HG03108 (cell line): ENCODE data around the gene HDAC4.

Experiments used
- ATAC-seq: cut with Tn5 transposase; IDR thresholded peaks from one replicate; pipeline ENCODE4 v1.9.1; 2021; ENCODE audit warnings: moderate library complexity; ENCODE audit not compliant: unreplicated experiment

Gene HDAC4

DNA sequence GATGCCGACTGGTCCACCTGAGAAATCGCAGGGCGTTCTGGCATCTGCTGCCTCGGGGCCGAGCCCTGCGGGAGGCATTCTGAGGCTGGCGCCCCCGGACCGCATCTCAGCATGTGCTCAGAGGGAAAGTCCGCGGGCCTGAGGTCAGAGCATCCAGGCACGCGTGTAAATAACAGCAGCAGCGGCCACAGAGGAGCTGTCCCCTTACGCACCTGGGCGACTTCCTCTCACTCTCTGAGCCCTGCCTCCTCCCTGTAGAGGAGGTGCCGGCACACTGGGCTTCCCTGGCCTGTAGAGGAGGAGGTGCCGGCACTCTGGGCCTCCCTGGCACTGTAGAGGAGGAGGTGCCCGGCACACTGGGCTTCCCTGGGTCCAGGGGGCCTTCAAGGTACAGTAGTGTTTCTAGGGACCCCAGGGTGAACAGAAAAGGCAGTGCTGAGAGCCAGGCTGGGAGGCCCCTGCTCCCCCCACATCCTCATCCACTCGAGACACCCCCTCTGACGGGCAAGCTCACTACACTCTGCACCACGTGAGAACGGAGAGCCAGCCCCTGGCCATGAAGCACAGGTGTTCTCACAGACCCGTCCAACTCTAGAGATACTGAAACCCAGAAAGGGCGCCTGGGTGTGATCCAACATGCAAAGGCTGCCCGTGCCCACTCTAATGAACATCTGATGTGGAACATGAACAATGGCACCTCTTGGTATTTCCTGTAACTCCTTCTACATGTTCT lies 263.5 kb downstream of the HDAC4 start:
- ATAC-seq, result no peak

DNA sequence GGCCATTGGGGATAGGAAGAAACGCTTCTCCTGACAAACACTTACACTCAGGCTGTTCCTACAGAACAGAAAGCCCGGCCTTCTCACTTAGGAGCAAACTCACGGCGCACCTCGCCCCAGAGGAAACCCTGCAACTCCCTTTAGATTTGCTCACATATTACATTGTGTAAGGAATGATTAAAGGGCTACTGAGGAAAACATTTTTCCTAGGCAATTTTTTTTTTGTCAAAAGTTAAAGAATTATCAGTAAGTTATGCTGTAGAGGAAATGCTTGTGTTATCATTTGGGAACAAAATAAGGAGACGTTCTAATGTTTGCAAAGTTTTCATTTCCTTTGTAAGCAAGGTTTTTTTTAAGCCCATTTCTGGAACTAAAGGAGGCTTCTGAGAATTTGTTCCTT lies 264.1 kb downstream of the HDAC4 start:
- no peak for ATAC-seq

DNA sequence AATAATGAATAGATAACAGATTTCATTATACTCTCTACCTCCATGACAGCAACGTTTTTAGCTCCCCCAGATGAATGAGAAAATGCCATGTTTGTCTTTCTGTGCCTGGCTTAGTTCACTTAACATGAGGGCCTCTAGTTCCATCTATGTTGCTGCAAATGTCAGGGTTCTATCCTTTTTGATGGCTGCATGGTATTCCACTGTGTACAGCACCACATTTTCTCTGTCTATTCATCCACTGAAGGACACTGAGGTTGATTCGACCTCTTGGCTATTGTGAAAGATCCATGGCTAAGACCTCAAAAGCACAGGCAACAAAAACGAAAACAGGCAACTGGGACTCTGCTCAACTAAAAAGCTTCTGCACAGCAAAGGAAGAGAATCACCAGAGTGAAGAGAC lies 264.6 kb downstream of the HDAC4 start:
- no peak for ATAC-seq

DNA sequence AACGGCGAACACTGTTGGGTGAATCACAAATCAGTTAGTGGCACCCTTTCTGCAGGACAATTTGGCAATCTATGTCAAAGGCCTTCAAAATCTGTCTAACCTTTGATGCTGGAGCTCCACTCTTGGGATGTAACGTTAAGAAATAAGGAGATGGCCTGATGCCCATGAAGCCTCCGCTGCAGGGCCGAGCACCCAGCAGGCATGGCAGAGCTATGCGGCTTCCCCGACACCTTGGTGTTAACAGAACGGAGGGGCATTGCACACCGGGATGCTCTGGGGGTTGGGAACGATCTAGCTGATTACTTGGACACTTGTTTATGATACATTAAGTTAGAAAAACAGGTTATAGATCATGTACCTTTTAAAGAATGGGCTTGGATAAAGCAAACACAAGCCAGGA lies 265.3 kb downstream of the HDAC4 start:
- ATAC-seq, result no peak

DNA sequence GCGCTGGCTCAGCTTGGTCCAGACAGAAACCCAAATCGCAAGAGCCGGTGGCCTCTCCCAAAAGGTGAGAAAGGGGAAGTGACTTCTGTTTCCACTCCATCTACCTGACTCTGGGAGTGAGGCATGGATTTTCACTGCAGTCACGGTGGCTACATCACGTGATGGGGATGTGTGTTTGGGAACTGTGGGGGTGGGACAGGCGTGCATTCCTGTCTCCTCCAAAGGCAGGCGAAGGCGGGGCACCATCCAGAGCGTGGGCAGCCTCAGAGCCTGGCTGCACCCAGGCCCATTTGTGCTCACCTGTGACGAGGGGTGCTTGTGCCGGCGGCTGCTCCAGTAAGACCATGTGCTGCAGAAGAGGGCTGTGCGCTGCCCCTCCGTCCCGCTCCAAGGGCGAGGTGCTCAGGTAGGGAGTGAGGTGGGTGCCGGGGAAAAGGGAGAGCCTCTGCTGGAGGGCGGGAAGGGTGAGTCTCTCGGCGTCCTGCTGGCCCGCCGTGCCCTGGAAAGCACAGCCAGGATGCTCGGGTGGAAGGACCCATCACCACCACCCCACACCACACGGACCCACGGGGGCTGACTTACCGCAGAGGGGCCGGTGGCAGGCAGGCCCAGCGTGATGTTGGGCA lies 266.8 kb downstream of the HDAC4 start:
- no peak for ATAC-seq

DNA sequence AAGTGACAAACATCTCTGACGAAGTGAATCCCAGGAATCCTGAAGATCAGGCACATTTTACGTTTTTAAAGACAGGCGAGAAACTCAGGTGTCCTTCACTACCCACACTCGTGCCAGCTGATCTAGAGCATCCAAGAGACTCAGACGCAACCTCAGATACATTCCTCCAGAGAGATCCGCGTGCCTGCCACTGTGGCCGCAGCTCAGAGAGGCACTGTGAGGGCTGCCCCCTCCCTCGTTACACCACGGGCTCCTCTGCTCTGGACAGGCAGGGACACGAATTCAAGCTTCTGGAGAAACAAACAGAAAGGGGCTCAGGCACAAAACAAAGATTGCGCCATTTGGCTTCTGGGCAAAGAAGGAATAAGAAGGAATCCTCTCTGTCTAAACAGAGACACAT lies 268.0 kb downstream of the HDAC4 start:
- no peak for ATAC-seq

DNA sequence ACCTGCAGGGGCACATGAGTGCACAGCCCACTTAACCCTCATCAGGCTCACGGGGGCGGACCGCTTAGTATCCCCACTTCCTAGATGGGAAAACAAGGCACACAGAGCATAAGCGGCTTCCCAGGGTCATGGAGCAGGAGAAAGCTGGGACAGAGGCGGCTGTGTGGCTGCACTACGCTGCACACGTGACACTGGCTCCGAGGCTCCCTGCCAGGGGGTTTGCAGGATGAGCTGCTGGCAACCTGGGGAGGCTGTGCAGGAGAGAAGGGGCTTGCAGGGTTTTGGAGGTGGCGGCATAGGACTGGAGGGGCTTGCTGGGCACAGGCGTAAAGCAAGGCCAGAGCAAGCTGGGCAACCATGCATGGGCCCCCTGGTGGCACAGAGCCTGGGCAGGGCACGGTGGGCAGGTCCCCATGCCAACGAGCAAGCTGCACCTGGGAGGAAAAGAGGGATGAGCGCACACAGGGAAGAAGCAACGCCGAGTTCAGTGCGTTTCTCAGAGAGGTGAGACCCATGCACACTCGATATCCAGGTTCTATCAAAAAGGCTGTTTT lies 268.6 kb downstream of the HDAC4 start:
- ATAC-seq, result no peak

DNA sequence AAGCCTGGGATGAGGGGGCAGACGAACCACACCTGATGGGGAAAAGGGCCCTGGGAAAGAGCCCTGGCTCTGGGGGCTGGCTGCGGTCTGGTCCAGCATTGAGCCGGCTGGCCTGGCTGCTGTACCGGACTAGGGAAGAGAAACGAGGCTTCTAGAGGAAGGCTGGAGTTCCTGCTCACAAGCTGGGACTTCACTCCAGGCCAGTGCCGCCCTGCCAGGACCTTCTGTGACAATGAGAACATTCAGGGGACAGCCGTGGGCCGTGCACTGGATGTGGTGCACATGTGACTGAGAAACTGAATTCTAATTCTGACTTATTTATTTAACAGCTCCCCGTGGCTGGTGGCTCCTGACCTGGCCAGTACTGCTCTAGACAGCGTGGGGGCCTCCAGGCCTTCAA lies 269.3 kb downstream of the HDAC4 start:
- no peak for ATAC-seq

DNA sequence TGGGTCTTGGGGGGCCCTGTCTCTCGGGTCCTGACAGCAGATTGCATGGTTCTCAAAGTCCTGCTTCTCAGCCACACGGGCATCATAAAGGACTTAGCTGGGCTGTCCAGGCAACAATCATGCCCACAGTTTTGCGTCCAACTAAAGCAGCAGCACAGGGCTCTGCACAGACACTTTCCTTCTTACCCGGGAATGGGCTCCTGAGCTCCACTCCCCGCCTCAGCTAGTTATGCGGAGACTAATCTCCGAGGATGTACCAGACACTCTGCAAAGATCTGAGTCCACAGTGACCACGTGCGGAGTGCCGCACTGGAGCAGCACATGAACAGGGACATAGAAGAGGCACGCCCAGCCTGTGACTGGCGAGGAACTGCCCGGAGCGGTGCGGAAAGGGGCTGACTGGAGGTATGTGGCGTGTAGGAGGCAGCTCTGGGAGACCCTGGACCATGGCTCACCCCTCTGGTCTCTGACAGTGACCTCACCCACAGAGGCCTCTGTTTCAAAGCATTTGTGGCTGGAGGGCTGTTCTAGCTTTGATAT lies 270.0 kb downstream of the HDAC4 start:
- no peak for ATAC-seq

DNA sequence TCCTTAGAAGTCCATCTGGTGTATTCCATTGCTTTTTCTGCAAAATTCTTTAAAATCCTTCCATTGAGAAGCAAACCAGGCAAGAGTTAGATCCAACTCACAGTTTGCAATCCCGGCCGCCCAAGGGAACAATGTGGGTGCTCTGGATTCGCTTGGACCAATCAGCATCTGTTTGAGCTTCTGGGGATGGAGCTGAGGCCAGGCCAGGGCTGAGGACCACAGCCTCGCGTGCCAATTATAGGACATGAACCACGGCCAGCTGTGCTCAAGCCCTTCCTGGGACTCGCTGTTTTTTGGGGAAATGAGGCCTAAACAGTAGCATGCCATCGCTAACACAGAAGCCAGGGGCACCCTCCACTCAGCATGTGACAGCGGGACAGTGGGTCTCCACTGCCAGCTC lies 270.8 kb downstream of the HDAC4 start:
- no peak for ATAC-seq

DNA sequence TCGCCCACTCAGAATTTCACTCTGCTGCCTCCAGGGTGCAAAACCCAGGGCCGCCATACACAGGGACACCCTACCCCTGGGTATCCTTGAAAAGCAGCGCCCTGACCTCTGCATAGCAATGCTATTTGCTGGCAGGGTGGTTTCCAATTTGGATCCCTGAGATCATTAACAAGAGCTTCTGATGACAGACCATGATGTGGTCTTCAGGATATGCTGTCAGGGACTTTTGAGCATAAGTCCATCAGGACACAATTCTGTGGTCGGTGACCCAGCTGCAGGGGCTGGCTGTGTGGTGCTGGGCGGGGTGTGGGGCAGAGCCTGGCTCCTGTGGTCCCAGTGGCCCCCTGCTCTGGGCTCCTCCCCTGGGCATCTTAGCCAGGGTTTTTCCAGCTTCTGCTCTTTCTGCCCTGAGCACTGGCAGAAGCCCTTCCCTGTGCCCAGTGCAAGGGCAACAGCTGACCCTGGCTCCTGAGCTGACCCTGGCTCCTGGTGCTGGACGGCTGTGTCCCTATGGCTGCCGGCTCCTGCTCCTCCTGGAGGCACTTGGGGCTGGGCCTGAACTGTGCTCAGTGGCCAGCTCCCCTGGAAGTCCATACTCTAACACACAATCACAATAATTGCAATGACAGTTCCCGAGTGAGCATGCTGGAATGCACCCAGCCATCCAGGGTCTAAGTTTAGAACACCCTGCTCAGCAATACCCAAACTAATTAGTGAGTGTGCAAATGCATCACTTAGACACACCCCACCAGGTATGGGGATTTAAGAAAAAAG lies 271.5 kb downstream of the HDAC4 start:
- no peak for ATAC-seq

DNA sequence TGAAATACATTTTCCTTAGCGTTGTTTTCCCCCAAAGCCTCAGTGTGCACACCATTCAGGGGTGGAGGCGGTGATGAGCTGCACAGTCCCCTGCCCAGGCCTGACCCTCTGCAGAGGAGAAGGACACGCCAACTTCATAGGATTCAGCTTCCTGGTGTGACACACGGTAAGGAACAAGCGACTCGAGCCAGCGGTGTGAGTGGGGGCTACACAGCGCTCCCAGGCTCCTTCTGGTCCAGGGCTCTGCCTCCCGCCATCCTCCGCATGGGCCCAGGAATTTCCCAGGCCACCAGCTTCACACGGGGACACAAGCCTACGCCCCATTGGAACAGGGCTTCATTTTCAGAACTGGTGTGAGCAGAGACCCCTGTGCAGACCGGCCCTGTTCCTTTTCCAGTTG lies 272.1 kb downstream of the HDAC4 start:
- no peak for ATAC-seq

DNA sequence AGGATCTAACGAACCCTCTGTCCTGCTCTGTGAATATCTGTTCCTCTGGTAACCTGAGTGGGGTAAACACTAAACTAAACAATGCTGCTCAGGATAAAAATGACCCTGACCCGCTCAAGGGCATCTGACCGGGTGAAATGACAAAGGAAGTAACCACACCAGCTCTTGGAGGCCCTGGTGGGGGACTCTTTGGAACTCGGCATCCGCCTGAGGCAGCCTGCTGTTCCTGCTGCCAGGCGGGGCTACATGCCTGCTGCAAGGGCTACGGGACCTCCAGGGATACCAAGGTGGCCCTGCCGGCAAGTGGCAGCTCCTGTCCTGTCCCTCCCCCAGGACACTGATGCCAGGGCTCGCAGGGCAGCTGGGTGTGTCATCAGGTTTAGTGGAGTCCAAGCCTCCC lies 273.3 kb downstream of the HDAC4 start:
- ATAC-seq, result no peak

DNA sequence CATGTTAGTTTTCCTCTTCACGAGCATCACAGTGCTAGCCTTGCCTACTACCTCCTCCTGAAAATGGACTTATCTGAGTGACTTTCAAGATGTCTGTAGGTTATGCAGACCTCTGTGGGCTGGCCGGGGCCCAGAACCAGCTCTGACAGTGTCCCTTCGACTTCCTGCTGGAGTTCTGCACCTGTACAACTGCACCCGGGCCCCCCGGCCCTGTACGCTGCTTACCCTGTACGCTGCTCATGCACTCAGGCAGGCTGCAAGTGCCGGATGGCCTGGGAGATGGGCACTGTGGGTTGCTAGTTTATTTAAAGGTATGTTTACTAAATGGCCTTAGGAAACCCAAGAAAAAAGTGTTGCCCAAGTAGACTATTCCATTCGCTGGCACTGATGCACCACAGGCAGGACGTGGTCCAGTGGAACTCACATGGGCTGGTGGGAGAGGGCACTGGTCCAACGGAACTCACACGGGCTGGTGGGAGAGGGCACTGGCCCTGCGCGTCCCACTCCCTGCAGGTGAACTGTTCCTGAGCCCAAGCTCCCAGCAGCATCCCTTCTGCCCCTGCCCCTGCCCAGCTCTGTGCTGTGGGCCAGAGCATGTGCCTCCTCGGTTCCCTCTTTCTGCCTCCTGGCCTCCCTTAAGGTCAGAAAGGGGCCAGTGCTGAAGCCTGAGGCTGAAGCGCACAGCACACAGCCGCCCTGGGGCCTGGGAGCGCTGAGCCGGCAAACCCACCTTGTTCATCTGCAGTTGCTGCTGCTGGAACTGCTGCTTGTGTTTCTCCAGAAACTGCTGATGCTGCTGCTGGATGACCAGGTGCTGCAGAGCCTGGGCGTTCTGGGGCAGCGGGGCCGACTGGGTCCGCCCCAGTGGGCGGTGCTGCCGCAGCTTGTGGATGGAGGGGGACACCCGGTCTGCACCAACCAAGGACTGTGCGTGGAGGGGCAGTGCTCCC lies 274.8 kb downstream of the HDAC4 start:
- no peak for ATAC-seq

DNA sequence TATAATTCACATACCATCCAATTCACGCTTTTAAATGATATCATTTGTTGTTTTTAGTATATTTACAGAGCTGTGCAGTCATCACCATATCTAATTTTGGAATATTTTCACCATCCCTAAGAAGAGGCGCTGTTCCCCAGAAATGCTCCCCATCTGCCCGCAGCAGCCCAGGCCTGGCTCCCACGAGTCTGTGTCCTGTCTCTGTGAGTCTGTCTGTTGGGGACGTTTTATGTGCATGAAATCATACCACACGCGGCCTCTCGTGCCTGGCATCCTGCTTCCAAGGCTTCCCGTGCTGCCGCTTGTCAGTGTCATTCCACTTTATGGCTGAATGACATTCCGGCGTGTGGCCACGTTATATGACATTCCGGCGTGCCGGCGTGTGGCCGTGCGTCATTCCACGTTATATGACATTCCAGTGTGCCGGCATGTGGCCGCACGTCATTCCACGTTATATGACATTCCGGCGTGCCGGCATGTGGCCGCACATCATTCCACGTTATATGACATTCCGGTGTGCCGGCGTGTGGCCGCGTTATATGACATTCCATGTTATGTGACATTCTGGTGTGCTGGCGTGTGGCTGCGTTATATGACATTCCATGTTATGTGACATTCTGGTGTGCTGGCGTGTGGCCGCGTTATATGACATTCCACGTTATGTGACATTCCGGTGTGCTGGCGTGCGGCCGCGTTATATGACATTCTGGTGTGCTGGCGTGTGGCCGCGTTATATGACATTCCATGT lies 276.5 kb downstream of the HDAC4 start:
- no peak for ATAC-seq

DNA sequence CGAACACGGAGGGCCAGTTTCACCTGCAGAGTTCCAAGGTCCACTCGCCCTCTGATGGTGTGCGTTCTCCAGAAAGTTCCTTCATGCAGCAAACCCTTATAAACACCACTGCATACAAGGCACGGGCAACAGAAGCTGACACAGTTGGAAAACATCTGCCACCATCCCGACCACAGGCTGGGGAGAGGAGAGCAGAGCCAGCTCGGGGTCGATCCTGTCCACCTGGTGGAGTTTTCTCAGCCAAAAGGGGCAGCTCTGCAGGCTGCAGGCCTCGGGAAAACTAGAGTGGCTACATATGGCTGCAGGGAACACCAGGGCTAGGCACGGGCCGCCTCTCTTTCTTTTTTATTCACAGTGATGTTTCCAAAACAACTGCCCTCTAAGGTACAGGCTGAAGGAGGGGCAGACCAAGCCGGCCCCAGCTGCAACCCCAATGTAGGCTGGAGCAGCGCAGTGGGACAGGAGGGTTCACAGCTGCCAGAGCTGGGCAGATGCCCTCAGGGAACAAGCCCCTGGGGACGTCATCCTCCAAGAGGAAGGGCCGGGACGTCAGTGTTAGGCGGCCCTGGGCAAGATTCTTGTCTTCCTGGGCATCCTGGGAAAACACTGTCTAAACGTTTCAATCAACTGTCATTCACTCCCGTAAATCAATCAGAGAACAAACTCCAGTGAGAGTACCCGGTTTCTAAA lies 278.3 kb downstream of the HDAC4 start:
- ATAC-seq, result no peak

DNA sequence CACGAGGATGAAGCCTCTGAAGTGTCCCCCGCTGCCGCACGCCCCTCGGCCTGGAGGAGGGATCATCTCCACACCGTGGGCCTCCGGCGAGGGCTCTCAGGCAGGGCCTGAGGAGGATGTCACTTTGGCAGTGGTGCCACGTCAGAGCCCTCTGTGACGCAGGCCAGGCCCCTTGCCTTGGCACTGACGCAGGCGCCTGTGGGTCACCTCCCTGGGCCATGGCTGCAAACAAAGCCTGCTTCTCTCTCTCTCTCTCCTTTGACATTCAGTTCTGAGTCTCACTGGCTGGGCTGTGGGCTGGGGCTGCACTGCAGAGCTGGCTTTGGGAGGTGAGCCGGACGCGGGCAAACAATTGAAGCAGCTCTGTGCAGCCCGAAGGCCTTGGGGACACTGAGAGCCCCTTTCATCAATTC lies 279.2 kb downstream of the HDAC4 start:
- no peak for ATAC-seq

DNA sequence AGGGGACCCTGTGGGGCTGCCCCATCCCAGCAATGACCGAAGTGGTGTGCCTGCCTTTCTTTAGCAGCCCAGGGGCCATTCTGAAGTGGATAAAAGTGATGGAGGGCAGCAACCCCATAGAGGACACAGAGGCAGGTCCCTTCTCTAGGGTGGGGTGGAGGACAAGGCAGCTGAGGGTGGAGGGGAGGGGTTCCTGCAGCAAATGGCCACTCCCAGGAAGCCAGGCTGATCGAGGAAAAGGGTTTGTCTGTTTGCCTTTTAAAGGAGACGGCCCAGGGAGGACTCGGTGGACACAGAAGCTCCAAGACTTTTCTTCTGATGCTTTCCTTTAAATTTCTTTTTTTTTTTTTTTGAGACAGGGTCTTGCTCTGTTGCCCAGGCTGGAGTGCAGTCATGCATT lies 280.2 kb downstream of the HDAC4 start:
- no peak for ATAC-seq
